Measurements from ENCODE around the gene PDAP1.
"Not testable (repeated sequence)": the region's sequence is repeated elsewhere in the genome, so short reads cannot be mapped to it uniquely, and the experiment has no call there.

PDAP1 gene, protein sequence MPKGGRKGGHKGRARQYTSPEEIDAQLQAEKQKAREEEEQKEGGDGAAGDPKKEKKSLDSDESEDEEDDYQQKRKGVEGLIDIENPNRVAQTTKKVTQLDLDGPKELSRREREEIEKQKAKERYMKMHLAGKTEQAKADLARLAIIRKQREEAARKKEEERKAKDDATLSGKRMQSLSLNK

DNA sequence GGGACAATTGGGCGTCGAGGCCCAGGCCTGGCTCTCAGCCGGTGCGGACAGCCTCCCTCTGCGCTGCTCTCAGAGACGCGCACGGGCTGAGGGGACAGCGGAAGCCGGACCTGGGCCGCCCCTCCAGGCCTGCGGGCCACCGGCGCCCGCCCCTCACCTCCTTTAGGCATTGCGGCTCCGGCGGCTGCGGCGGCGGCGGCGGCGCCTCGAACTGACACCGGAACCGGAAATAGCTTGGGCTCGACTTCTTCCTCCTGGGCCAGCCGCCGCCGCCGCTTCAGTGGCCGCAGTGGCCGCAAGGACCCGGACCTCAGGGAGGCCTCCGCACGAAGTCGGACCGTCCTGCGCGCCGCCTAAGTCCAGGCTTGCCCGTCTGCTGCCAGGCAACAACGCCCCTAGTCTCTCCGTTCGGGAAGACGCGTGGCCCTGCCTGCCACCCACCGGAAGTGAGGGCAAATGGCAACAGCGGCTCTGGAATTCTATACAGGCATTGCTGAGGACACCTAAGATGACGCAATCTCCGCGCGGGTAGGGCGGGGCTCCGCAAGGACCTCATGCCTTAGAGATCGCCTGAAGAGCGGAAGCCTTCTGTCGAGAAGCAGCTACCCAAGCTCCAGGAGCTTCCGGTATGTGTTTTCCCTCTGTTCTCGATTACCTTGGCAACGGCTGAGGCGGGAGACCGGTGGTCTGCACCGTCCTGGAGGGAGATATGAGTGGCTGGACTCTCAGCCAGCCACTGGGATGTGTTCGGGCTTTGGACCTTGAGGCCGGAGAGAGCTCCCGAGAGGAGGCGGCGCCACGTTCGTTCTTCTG lies at the start of gene PDAP1, which contains the start of gene BUD31:
Gene PDAP1 (minus strand): TSS at position 219 of the 813 bp plus-strand sequence. CDS start 49 bp downstream, at position 170.
Gene BUD31 (plus strand): TSS at position 591 of the 813 bp plus-strand sequence. CDS start 2,124 bp downstream, outside the sequence.
- DNase-seq: peak; percentile 97

DNA sequence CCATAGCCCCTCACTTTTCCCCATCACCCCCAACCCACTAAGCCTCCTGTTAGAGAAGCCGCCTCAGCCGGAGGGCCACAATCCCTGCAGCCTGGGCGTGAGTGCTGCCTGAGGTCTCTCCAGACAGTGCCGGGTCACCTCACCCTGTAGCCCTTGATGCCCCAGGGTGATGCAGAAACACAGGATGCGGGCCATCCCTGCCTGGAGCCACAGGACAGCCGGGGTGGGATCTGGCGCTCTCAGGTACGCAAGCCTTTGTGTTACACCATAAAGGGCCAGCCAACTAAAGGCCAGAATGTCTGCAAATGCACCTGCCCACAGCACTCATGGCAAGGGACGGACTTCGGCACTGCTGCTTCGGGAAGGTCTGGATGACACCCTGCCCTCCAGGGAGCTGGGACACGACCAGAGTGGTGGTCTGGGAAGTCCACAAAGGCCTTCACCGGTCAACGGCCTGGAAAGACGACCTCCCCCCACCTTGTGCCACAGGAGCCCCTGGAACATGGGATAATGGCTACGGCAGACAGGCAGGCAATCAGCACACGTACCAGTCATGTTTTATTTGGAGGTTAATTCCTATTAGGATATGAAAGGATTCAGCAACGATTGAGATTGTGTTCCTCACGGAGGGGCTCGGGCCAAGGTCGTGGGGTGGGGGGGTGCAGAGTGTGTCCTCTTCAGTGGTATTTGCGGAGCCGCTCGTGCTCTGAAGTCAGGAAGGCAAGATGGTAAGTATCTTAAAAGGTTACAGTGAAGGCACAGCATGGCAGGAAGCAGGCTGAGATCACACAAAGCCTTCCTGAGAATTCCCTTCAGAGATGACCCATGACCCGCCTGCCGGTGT lies 49.5 kb upstream of the PDAP1 start:
- DNase-seq: no peak

DNA sequence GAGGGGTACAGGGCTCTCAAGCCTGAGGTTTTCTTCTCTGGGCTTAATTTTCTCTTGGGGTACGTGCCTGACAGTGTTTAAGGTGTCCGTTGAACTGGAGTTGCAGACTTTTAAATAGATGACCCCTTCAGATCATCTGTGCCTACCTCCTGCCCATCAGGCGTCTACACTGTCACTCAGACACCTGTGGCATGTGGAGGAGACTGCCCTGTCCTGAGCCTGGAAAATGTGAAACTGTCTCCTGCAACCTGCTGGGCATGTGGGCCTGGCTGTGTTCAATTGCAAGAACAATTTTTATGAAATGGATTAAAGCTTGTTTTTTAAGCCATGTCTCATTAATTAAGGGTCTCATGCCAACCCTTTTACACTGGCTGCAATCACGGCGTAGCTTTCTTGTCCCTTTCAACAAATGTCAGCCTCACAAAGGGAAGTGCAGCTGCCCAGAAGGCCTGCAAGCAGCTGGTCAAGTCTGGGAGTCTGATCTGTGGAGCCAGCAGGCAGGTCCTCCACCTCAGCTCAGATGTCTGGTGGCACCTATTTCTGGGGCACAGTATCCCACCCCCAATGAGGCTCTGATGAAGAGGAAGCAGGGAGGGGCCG lies 48.8 kb upstream of the PDAP1 start:
- DNase-seq: no peak

DNA sequence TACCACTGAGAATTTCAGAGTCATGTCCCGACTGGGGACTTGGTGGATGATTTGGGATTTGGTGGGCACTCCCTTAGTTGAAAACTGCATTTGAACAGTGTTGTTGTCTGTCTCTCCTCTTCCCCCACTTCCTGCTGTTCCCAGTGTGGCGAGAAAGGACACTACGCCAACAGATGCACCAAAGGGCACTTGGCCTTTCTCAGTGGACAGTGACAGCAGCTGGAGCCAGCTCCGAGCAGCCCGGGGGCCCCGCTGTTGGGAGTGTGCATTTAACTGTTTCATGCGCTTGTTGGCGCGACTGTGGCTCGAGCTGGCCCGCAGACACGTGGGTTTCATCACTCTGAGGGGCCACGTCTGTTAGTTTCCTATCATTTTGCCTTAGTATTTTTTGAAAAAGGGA lies 47.9 kb upstream of the PDAP1 start:
- DNase-seq: no peak

DNA sequence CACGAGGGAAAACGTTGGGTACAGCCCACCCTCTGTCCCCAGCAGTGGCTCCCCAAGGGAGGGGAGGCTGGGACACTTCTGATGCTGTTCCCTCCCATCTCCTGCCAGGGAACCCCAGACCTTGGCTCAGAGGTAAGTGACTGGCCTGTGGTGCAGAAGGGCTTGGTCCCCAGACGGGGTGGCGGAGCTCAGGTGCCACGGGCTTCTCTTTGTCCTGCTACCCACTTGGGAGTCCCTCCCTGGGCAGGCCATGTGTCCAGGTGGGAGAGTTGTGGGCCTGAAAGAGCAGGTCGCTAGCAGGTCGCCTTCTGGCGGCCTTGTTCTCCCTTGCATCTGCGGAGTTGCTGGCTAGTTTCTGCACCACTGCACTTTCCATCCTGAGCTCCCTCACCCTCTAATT lies 47.5 kb upstream of the PDAP1 start:
- no peak for DNase-seq

DNA sequence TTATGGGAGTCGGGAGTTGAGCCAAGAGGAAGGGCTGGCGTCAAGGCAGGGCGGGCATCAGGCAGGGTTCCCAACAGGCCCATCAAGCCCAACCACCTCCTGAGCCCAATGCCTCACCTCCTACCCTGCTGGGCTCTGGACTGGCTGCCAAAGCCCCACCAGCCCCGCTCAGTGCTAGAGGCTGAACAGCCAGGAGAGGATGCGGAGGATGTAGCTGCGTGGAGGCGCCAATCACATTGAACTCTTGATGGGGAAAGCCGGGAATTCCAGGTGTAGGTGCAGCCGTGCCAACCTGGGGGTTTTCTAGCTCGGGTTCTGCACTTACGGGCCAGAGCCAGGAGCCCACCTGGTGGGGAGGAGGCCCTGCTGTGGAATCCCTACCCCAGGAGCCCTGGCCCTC lies 44.7 kb upstream of the PDAP1 start:
- no peak for DNase-seq

DNA sequence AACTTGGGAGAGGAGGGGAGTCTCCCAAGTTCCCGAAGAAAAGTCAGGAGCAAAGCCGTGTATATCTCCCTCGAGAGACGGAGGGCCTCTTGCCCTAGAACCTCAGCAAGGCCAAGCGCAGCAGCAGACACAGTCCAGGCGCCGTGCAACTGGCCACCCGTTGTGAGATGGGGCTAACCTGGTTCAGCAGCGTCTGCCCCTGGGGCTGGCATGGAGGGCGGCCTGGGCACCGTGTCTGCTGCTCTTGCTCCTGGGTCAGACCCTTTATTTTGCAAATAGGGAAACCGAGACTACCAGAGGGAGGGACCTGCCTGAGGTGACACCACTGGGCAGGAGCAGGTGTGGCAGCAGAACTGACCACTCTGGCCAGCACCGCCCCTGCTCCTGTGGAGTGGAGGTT lies 44.1 kb upstream of the PDAP1 start:
- DNase-seq: no peak

DNA sequence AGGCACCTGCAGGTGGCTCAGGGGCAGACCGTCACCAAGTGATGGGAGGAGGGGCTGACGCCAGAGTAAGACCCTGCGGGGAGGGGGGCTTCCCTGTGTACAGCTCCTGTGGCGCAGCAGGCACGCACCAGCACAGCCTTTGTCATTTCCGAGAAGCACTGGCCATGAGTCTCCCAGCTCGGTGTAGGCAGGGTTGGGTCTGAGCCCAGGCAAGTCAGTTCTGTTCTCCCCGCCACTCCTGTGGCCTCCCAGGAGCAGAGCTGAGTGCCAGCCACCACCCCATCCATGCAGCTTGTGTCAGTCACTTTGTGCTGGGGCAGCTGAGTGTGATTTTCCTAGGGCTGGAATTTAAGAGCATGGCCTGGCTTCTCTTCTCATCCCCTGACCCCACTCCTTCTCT lies 43.5 kb upstream of the PDAP1 start:
- no peak for DNase-seq

DNA sequence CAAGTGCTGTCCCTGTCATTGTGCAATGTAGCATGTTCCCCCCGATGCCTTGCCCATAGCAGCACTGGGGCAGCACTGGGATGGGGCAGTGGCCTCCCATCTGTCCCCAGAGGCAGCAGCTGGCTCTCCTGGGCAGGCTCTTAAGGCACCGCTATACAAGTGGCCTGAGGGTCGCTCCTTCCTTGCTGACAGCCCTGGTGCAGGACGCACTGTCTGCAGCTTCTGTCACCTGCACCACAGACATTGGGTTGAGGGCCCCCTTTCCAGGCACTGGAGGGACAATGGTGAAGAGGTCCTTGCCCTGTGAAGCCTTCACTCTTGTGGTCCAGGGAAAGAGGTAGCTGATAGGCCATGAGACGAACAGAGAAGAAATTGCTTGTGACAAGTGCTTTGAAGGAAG lies 40.9 kb upstream of the PDAP1 start:
- DNase-seq: no peak

DNA sequence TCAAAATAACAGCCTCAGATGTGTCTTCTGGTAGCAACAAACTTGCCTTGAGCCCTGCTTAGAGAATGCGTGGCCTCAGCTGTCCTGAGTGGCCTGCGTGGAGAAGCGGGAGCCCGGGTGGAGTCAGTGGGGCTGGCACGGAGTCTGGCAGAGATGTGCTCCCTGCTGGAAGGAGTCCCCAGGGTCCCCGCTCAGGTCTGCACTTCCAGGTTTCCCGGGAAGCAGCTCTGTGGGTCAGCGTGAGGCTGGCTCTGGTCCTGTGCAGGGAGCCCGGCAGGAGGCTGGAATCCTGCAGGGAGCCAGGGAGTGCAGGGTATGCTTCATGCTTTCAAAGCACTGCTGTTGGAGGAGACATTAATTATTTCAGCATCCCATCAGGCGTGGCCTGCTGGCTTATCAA lies 40.5 kb upstream of the PDAP1 start:
- DNase-seq: no peak

DNA sequence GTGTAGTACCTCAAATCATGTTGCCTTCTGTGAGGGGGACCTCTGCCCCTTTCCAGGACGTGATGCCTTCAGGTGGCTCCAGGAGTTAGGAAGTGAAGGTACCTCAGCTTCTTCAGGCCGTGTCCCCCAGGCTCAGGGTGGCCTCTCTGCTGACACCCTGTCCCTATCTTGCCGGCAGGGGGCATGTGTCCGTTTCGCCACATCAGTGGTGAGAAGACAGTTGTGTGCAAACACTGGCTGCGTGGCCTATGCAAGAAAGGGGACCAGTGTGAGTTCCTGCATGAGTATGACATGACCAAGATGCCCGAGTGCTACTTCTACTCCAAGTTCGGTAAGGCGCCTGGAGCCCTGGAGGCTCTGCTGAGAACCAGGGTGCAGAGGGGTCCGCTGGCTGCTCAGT lies 39.5 kb upstream of the PDAP1 start:
- no peak for DNase-seq

DNA sequence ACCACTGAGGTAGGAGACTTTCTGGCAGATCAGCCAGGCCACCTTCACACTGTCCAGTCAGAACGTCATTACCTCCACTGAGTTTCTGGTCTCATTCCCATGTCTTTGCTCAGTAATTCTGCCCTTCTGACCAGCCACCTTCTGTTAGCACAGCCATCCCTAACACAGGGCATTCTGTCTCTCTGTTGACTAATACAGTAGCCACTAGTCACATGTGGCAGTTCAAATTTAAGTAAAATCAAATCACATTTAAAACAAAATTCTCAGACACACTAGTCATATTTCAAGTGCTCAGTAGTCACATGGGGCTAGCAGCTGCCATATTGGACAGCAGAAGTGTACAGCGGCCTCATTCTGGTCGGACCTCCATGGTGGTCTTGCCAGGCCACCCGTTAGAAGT lies 37.7 kb upstream of the PDAP1 start:
- no peak for DNase-seq

DNA sequence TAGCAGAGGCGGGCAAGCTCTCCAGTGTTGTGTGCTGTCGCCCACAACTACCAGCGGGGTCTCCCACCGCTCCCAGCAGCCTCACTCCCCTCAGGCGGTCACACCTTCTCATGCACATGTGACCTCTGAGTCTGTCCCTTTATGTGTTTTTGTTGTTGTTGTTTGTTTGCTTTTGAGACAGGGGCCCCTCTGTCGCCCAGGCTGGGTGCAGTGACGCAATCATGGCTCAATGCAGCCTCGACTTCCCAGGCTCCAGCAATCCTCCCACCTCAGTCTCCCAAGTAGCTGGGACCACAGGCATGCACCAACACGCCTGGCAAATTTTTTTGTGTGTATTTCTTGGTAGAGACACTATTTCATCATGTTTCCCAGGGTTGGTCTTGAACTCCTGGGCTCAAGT lies 31.8 kb upstream of the PDAP1 start:
- no peak for DNase-seq

DNA sequence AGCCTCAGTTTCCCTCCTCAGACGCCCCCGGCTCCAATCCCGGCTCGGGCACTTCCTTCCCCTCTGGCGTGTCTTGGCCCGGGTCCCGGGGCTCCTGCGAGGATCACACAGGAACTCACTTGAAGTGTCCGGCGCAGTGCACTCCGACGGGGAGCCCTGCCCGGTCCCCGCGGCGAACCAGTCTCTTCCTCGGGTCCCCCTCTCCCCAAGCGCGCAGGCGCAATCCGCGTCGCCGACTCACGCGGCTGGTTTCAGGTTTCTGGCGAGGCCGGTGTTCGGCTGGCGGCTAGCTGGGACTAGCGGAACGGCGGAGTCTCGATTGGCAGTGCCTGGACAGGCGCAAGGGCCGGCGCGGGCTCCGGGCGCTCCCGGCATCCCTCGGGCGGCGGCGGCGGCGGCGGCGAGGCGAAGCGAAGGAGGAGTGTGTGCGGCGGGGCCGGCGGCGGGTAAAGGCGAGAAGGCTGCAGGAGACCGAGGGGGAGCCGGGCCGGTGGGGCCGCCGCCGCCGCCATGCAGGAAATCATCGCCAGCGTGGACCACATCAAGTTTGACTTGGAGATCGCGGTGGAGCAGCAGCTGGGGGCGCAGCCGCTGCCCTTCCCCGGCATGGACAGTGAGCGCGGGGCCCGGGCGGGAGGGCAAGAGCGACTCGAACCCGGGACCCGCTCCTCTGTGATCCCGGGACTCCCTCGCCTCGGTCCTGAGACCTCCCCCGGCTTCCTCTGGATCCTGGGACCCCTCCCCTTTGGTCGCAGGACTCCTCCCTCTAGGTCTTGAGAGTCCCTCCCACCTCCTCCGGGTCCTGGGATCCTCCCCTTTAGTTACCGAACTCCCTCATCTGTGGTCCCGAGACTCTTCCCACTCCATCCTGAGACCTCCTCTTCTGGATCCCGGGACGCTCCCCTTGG lies 30.4 kb upstream of the PDAP1 start, which contains the start of the genes CPSF4 and PTCD1:
Gene CPSF4 (plus strand): TSS at position 371 of the 908 bp plus-strand sequence. CDS start 140 bp downstream, at position 511.
Gene PTCD1 (minus strand): TSS at position 226 of the 908 bp plus-strand sequence. CDS start 3,556 bp downstream, outside the sequence.
- DNase-seq: peak; percentile 92

DNA sequence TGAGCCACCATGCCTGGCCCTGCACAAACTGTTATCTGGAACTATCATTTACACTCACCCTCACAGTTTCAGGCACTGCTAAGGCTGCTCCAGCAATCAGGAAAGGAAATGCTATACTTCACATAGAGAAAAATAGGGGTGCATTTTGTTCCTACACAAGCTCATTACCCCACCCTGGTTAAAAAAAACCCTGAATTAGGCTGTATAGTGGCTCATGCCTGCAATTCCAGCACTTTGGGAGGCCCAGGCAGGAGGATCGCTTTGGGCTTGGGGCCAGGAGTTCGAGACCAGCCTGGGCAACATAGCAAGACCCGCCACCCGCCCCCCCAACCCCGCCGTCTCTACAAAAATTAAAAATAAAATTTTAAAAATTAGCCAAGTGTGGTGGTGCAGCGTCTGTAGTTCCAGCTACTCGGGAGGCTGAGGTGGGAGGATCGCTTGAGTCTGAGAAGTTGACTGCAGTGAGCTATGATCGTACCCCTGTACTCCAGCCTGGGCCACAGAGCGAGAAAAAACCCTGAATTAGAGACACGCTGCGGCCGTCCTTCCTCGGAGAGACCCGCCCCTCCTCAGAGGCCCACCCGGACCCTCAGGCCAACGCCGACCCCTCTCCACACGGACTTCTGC lies 29.7 kb upstream of the PDAP1 start:
- DNase-seq: no peak

DNA sequence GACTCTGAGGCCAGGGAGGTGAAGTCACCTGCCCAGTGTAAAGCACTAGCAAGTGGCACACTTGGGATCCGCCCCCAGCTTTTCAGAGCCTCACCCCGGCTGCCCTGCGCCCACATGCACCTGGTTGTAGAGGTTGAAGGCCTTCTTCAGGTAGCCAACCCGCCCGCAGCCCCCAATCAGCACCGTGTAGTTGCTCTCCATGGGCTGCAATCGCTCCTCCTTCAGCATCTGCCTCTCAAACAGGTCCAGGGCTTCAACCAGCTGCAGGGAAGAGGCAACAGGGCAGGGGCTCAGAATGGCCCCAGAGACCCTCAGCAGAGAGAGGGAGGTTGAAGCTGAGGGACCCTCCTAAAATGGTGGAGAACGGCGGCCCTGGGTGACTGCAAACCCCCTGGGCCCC lies 24.8 kb upstream of the PDAP1 start:
- DNase-seq: no peak

DNA sequence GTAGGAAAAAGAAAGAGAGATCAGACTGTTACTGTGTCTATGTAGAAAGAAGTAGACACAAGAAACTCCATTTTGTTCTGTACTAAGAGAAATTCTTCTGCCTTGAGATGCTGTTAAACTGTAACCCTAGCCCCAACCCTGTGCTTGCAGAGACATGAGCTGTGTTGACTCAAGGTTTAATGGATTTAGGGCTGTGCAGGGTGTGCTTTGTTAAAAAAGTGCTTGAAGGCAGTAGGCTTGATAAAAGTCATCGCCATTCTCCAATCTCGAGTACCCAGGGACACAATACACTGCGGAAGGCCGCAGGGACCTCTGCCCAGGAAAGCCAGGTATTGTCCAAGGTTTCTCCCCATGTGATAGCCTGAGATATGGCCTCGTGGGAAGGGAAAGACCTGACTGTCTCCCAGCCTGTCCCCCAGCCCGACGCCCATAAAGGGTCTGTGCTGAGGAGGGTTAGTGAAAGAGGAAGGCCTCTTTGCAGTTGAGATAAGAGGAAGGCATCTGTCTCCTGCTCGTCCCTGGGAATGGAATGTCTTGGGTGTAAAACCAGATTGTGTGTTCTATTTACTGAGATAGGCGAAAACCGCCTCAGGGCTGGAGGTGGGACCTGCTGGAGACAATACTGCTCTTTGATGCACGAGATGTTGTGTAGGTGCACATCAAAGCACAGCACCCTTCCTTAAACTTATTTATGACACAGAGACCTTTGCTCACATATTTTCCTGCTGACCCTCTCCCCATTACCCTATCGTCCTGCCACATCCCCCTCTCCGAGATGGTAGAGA lies 23.6 kb upstream of the PDAP1 start:
- DNase-seq: not testable (repeated sequence)

DNA sequence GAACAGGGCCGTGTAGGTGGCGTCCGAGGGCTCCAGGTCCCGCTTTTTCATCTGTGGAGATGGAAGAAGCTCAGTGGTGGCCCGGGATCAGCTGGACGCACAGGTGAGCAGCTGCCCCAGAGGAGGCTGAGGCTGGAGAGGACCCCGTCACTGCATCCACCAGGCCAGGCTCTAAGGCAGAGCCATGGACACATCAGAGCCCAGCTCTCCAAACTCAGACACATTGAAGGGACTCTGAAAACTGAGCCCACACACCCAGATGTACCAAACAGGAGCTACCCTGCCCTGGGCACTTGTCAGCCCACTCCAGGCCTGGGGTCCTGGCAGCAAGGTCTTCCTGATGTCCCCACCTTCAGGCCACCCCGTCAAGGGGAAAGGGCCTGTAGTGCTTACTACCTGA lies 21.4 kb upstream of the PDAP1 start:
- no peak for DNase-seq

DNA sequence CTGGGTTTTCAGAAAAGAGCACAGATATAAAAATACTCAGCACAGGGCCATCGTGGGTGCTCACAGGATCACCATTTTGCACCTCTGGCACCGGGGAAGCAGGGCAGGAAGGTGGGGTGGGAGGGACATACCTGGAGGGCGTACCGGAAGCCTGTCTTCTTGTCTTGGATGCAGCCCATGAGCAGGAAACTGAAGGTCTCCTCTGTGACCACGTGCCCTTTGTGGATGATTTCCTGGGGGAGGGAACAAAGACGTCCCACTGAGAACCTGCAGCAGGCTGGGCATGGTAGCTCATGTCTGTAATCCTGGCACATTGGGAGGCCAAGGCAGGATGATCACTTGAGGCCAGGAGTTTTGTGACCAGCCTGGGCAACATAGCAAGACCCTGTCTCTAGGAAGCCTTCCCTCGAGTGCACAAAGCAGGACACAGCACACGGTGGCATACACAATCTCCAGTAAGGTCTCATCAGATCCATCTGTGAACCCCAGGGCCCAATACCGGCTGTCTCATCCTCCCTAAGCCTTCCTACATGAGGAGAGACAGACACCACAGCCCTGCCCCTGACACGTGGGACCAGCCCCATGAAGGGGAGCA lies 20.7 kb upstream of the PDAP1 start:
- no peak for DNase-seq

Data from CD4-positive, alpha-beta T cell treated with Interleukin-12 subunit alpha and Interleukin-12 subunit beta, for 1 hour (primary cell).